Keratinocyte (primary cell): ENCODE data around the gene TBX18.

ENCODE experiments used
- EZH2 ChIP-seq: IDR thresholded peaks from one replicate; pipeline ENCODE4 v1.6.1; 2012; ENCODE audit warnings: inconsistent platforms, mild to moderate bottlenecking, low read length, moderate library complexity
- TF ChIP-seq, protein P1 (sequence below), 3 experiments: IDR thresholded peaks in 1 of 3; conservative IDR thresholded peaks in 1 of 3; optimal IDR thresholded peaks in 1 of 3; 2 replicates in 2 of 3; 3 replicates in 1 of 3; pipeline versions ENCODE3 to v1.5.1; 2011; ENCODE audit warnings: low read length in 3 of 3, mild to moderate bottlenecking in 3 of 3, moderate library complexity in 2 of 3, control low read depth in 1 of 3, inconsistent platforms in 1 of 3; ENCODE audit not compliant: insufficient read depth in 2 of 3; ENCODE audit errors: extremely low read depth in 1 of 3

DNA sequence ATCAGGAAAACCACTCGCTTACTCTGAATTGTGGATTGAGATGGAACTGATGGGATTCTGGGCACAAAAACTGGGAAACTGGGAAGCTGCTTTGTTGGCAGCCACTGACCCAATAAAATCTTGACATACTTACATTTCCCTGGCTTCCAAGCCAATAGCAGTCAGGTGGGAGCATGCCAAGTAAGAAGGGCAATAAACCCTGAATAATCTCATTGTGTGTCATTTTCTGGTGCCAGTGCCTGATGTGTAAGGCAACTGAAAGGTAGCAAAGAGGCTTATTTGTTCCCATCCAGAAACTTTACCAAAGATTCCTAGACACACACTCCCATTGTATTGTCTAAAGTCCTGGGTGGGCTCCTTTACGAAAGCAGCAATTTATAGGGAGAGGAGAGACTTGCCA is 93.2 kb downstream of the TBX18 start:
- TF ChIP-seq, protein P1, sequence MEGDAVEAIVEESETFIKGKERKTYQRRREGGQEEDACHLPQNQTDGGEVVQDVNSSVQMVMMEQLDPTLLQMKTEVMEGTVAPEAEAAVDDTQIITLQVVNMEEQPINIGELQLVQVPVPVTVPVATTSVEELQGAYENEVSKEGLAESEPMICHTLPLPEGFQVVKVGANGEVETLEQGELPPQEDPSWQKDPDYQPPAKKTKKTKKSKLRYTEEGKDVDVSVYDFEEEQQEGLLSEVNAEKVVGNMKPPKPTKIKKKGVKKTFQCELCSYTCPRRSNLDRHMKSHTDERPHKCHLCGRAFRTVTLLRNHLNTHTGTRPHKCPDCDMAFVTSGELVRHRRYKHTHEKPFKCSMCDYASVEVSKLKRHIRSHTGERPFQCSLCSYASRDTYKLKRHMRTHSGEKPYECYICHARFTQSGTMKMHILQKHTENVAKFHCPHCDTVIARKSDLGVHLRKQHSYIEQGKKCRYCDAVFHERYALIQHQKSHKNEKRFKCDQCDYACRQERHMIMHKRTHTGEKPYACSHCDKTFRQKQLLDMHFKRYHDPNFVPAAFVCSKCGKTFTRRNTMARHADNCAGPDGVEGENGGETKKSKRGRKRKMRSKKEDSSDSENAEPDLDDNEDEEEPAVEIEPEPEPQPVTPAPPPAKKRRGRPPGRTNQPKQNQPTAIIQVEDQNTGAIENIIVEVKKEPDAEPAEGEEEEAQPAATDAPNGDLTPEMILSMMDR (optimal IDR thresholded peaks at IDR 0.05 in 1 of 3, IDR thresholded peaks at IDR 0.05 in 1 of 3, conservative IDR thresholded peaks at IDR 0.05 in 1 of 3; ENCODE audit: extremely low read depth in 1 of 3, insufficient read depth in 2 of 3, low read length in 3 of 3), result no peak
- no peak for TF ChIP-seq EZH2
